HepG2 (cell line): ENCODE data around the gene XAB2. TPM values are rescaled to one million over a fixed set of nuclear protein-coding genes. Genes with fewer than 3 reads are reported as not detected.
A peak's percentile ranks its signal among the peaks of the same experiment; 100 is the strongest.

ENCODE experiments used
- ATAC-seq: fragments of 200-7000 bp; cut with Tn5 transposase; 3 replicates; pipeline ENCODE4 v1.9.1; 2020; ENCODE audit warnings: mild to moderate bottlenecking, moderate library complexity
- BruUV-seq: library from RNA; stranded (reverse); fragments of 400-500 nt; replicated peaks from 2 replicates; lab custom pipeline; 2021; lab: Mats Ljungman, UMichigan
- CTCF ChIA-PET: fragments of 300-600 bp; formaldehyde crosslinking; extraction: SDS; loops from one replicate; lab custom pipeline; 2021; ENCODE audit warnings: low total read pairs, inconsistent platforms, low intra/inter-chr PET ratio; lab: Yijun Ruan, JAX
- POLR2A ChIA-PET: fragments of 350-600 bp; sonication (Branson Sonifier 250); formaldehyde crosslinking; loops from one replicate; lab custom pipeline; 2020; ENCODE audit warnings: antibody characterized with exemption, inconsistent platforms; lab: Yijun Ruan, JAX
- DNase-seq: peaks from one replicate; pipeline ENCODE4 v3.0.0-alpha.2; 2015; ENCODE audit warnings: low spot score
- FAIRE-seq: peaks from 3 replicates; lab custom pipeline; 2011; peaks lifted over from hg19 to GRCh38; lab: Jason Lieb, UNC
- H2AFZ ChIP-seq: one replicate; pipeline ENCODE4 v1.6.1; 2011; ENCODE audit warnings: low read length, inconsistent platforms
- H3K27ac ChIP-seq: fragments of 300-600 bp; 3 replicates; pipeline ENCODE4 v1.8.0; 2011; ENCODE audit warnings: mixed run types, mild to moderate bottlenecking, mixed read lengths, low read length, inconsistent platforms; ENCODE audit not compliant: insufficient read depth; ENCODE audit errors: extremely low read length
- H3K27me3 ChIP-seq, 2 experiments: fragments of 200-600 bp in 1 of 2; 2 replicates in 1 of 2; 3 replicates in 1 of 2; pipeline versions ENCODE4 v1.6.0 to v1.8.0; 2011; ENCODE audit warnings: low read length in 2 of 2, mild to moderate bottlenecking in 2 of 2, moderate library complexity in 2 of 2, inconsistent platforms in 1 of 2; ENCODE audit not compliant: insufficient read depth in 2 of 2, control insufficient read depth in 1 of 2
- H3K36me3 ChIP-seq, 2 experiments: fragments of 200-600 bp in 1 of 2; replicated peaks in 1 of 2; 2 replicates in 1 of 2; 3 replicates in 1 of 2; pipeline versions ENCODE4 v1.5.1 to v1.8.0; 2011; ENCODE audit warnings: low read length in 2 of 2, inconsistent platforms in 1 of 2; ENCODE audit not compliant: insufficient read depth in 2 of 2, control insufficient read depth in 1 of 2
- H3K4me1 ChIP-seq: 2 replicates; pipeline ENCODE4 v1.5.1; 2012; ENCODE audit warnings: low read length, inconsistent platforms; ENCODE audit not compliant: insufficient read depth
- H3K4me2 ChIP-seq: 2 replicates; pipeline ENCODE4 v1.6.0; 2011; ENCODE audit warnings: low read depth, low read length, inconsistent platforms
- H3K4me3 ChIP-seq, 3 experiments: fragments of 200-600 bp in 1 of 3; sonication (generic), shearing (Covaris generic) in 1 of 3; replicated peaks in 1 of 3; 2 replicates each; pipeline ENCODE4 v1.5.1; 2011 to 2016; ENCODE audit warnings: low read length in 3 of 3, inconsistent platforms in 2 of 3, low read depth in 2 of 3, mild to moderate bottlenecking in 2 of 3, control low read depth in 1 of 3, mixed read lengths in 1 of 3; ENCODE audit not compliant: insufficient read depth in 1 of 3
- H3K79me2 ChIP-seq: one replicate; pipeline ENCODE4 v1.6.1; 2011; ENCODE audit warnings: low read length, inconsistent platforms; ENCODE audit not compliant: insufficient read depth
- H3K9ac ChIP-seq: 2 replicates; pipeline ENCODE4 v1.6.0; 2011; ENCODE audit warnings: mild to moderate bottlenecking, low read depth, low read length, inconsistent platforms; ENCODE audit not compliant: insufficient read depth
- H3K9me3 ChIP-seq: 2 replicates; pipeline ENCODE4 v1.5.1; 2012; ENCODE audit warnings: mild to moderate bottlenecking, low read length
- H4K20me1 ChIP-seq: 2 replicates; pipeline ENCODE4 v1.6.0; 2011; ENCODE audit warnings: inconsistent platforms, mild to moderate bottlenecking, low read length, moderate library complexity; ENCODE audit not compliant: insufficient read depth
- DZIP1 ChIP-seq: sonication (generic); formaldehyde crosslinking; IDR thresholded peaks from 2 replicates; pipeline ENCODE4 v1.5.0; 2020; ENCODE audit warnings: mild to moderate bottlenecking, missing genetic modification reagents
- NFYB ChIP-seq: sonication (generic); formaldehyde crosslinking; IDR thresholded peaks from 2 replicates; pipeline ENCODE4 v1.4.0; 2020; ENCODE audit warnings: missing genetic modification reagents
- NFYC ChIP-seq: IDR thresholded peaks from 2 replicates; pipeline ENCODE4 v1.6.1; 2016; ENCODE audit warnings: missing genetic modification reagents, missing compliant biosample characterization
- SP2 ChIP-seq: sonication (generic); formaldehyde crosslinking; IDR thresholded peaks from 2 replicates; pipeline ENCODE4 v1.5.1; 2020; ENCODE audit warnings: mild to moderate bottlenecking, missing genetic modification reagents
- ZFYVE20 ChIP-seq: sonication (generic); formaldehyde crosslinking; IDR thresholded peaks from 2 replicates; pipeline ENCODE4 v1.8.0; 2023; ENCODE audit warnings: low read depth, mild to moderate bottlenecking, moderate library complexity, missing genetic modification reagents, borderline replicate concordance
- ZNF251 ChIP-seq: sonication (generic); formaldehyde crosslinking; IDR thresholded peaks from 2 replicates; pipeline ENCODE4 v1.9.0; 2021; ENCODE audit warnings: mild to moderate bottlenecking, missing genetic modification reagents
- WGBS: methylation state at CpG from one replicate; pipeline ENCODE4 v1.1.6; 2017; ENCODE audit warnings: low lambda C conversion rate; 5-methylcytosine and 5-hydroxymethylcytosine counted together
- in situ Hi-C: cut with HindIII; loops from 2 replicates; pipeline ENCODE4 v1.10.0; 2017; ENCODE audit warnings: low pct_unique_long_range_greater_than_20kb; ENCODE audit not compliant: extremely low pct_ligation_motif_present
- intact Hi-C: fragments of 100-400 bp; cut with micrococcal nuclease; formaldehyde crosslinking; loops from one replicate; pipeline ENCODE4 v1.10.0; 2022; ENCODE audit not compliant: unreplicated experiment
- polyA plus RNA-seq, 8 experiments: library from polyadenylated mRNA; depleted of rRNA in 3 of 8; stranded (reverse) in 7 of 8; unstranded in 1 of 8; fragments of >200 nt; fragmentation: Illumina TruSeq in 4 of 8; extraction: Trizol in 4 of 8; gene quantifications; 2 replicates each; pipeline versions ENCODE4 v1.2.1 to v1.2.3, GENCODE V29; 2011 to 2016; ENCODE audit warnings: low read depth in 4 of 8, missing spikeins in 1 of 8, mixed read lengths in 1 of 8; ENCODE audit not compliant: insufficient read depth in 1 of 8
- total RNA-seq, 5 experiments: library from RNA; depleted of rRNA; stranded (reverse); fragments of >200 nt; fragmentation: Illumina TruSeq; extraction: Trizol; gene quantifications; 2 replicates each; pipeline ENCODE4 v1.2.3, GENCODE V29; 2016; ENCODE audit warnings: low read depth in 1 of 5
- TF ChIP-seq, protein P1 (sequence below): IDR thresholded peaks from 2 replicates; pipeline ENCODE4 v1.6.1; 2016; ENCODE audit warnings: control low read depth

XAB2 gene
- total and polyA plus RNA-seq, 2 of the 13 experiments (the other 11 are each of a cell fraction or from before 2014, with no cell fraction given): 6.2 to 23.9 TPM

- peak; percentile 64 for ATAC-seq
- intact Hi-C loops: no loop called here
- no peak overlapping the region for H3K4me2 ChIP-seq
- peak; percentile 21 for DNase-seq
- WGBS: 33% methylated on average over 20 of the region's 21 CpGs
- H3K79me2 ChIP-seq: no peaks in the 10 kb centered on the region
- no peaks in the 10 kb centered on the region for H3K9me3 ChIP-seq
- POLR2A ChIA-PET: interaction anchor here (1.2 kb wide), 1 partner anchor 45 kb away, joined by 3 read pairs; the partner anchor contains the start of genes PET100 and XAB2
- no peak overlapping the region for H3K9ac ChIP-seq
- CTCF ChIA-PET: no interaction called here
- no peak for FAIRE-seq
- H3K4me3 ChIP-seq: no peak overlapping the region
- no peak overlapping the region for H2AFZ ChIP-seq
- H3K27me3 ChIP-seq: peaks cover 3 to 35% of the 10 kb centered on the region in 2 experiments; a peak in 2 of 5 replicates
- H4K20me1 ChIP-seq: no peaks in the 10 kb centered on the region
- H3K36me3 ChIP-seq: no peaks in the 10 kb centered on the region
- in situ Hi-C loops: no loop called here
- TF ChIP-seq, protein P1, sequence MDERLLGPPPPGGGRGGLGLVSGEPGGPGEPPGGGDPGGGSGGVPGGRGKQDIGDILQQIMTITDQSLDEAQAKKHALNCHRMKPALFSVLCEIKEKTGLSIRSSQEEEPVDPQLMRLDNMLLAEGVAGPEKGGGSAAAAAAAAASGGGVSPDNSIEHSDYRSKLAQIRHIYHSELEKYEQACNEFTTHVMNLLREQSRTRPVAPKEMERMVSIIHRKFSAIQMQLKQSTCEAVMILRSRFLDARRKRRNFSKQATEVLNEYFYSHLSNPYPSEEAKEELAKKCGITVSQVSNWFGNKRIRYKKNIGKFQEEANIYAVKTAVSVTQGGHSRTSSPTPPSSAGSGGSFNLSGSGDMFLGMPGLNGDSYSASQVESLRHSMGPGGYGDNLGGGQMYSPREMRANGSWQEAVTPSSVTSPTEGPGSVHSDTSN (CRISPR knock-in tag): peak; percentile 87
- peak; percentile 57 for TF ChIP-seq SP2 (CRISPR knock-in tag)
- TF ChIP-seq DZIP1 (CRISPR knock-in tag): no peak
- TF ChIP-seq NFYC: peak; percentile 56
- no peak for TF ChIP-seq ZFYVE20 (CRISPR knock-in tag)
- TF ChIP-seq NFYB (CRISPR knock-in tag): peak; percentile 54
- no peak for TF ChIP-seq ZNF251
- no peak overlapping the region for H3K27ac ChIP-seq
- H3K4me1 ChIP-seq: peaks cover 14% of the 10 kb centered on the region
- no TSS peak for BruUV-seq
Observed at GRCh38 chr19:7674010-7675005, 45.0 kb upstream of the XAB2 start.
